Common myeloid progenitor, CD34-positive (primary cell): Measurements from ENCODE around the gene CDKL1.
"Not testable (repeated sequence)": the region's sequence is repeated elsewhere in the genome, so short reads cannot be mapped to it uniquely, and the experiment has no call there.

ENCODE experiments used
- CTCF ChIA-PET: fragments of 350-600 bp; sonication (Branson Sonifier 250); formaldehyde crosslinking; loops from one replicate; lab custom pipeline; 2021; ENCODE audit warnings: antibody characterized with exemption; lab: Charles Lee
- POLR2A ChIA-PET: fragments of 350-600 bp; sonication (Branson Sonifier 250); formaldehyde crosslinking; loops from one replicate; lab custom pipeline; 2021; ENCODE audit warnings: antibody characterized with exemption; lab: Charles Lee
- DNase-seq, 3 donors: peaks; one replicate each; pipeline versions ENCODE4 v3.0.0 to v3.0.0-alpha.2; 2013
- H3K27ac ChIP-seq, 2 experiments: 1 replicate in 1 of 2; 2 replicates in 1 of 2; pipeline ENCODE4 v1.7.0; 2013; ENCODE audit warnings: inconsistent platforms in 2 of 2, low read length in 2 of 2, mild to moderate bottlenecking in 2 of 2, low read depth in 1 of 2, moderate library complexity in 1 of 2; ENCODE audit not compliant: severe bottlenecking in 2 of 2, insufficient read depth in 1 of 2, poor library complexity in 1 of 2
- H3K27me3 ChIP-seq, 5 experiments: replicated peaks in 2 of 5; 1 replicate in 3 of 5; 2 replicates in 2 of 5; pipeline versions ENCODE4 v1.6.1 to v1.7.0; 2013; ENCODE audit warnings: low read length in 4 of 5, mild to moderate bottlenecking in 2 of 5, moderate library complexity in 2 of 5, inconsistent platforms in 1 of 5; ENCODE audit not compliant: insufficient read depth in 5 of 5, control insufficient read depth in 4 of 5
- H3K36me3 ChIP-seq, 4 experiments: 1 replicate in 2 of 4; 2 replicates in 2 of 4; pipeline versions ENCODE4 v1.6.1 to v1.7.0; 2013; ENCODE audit warnings: low read length in 3 of 4, control low read depth in 1 of 4, mild to moderate bottlenecking in 1 of 4; ENCODE audit not compliant: control insufficient read depth in 4 of 4, insufficient read depth in 4 of 4
- H3K4me1 ChIP-seq, 4 experiments: 1 replicate in 3 of 4; 2 replicates in 1 of 4; pipeline versions ENCODE4 v1.6.1 to v1.7.1; 2013; ENCODE audit warnings: low read length in 3 of 4, mild to moderate bottlenecking in 3 of 4, control low read depth in 1 of 4, inconsistent platforms in 1 of 4, moderate library complexity in 1 of 4; ENCODE audit not compliant: control insufficient read depth in 4 of 4, insufficient read depth in 4 of 4; ENCODE audit errors: control extremely low read depth in 1 of 4
- H3K4me3 ChIP-seq, 7 experiments: 1 replicate in 4 of 7; 2 replicates in 3 of 7; pipeline versions ENCODE4 v1.5.1 to v1.7.0; 2013; ENCODE audit warnings: mild to moderate bottlenecking in 7 of 7, low read length in 6 of 7, moderate library complexity in 6 of 7, inconsistent platforms in 2 of 7, low read depth in 2 of 7, control low read depth in 1 of 7; ENCODE audit not compliant: insufficient read depth in 4 of 7, control insufficient read depth in 1 of 7; ENCODE audit errors: extremely low read depth in 1 of 7
- H3K9me3 ChIP-seq, 5 experiments: 1 replicate in 4 of 5; 2 replicates in 1 of 5; pipeline versions ENCODE4 v1.6.1 to v1.7.1; 2013; ENCODE audit warnings: low read length in 4 of 5, mild to moderate bottlenecking in 2 of 5, inconsistent platforms in 1 of 5, low read depth in 1 of 5, moderate library complexity in 1 of 5; ENCODE audit not compliant: control insufficient read depth in 4 of 5, insufficient read depth in 2 of 5; ENCODE audit errors: control extremely low read depth in 1 of 5
- WGBS: methylation state at CpG from one replicate; pipeline ENCODE4 v1.1.5; 2013; ENCODE audit not compliant: insufficient coverage; 5-methylcytosine and 5-hydroxymethylcytosine counted together

CDKL1 gene

GRCh38 chr14:50359631-50360030, 37.0 kb downstream of the CDKL1 start:
- Histone ChIP-seq H3K4me1 (peaks cover 7 to 20% (median 18%) of the 10 kb centered on the region in 4 experiments), H3K27me3 (no peaks in the 10 kb centered on the region), H3K36me3 (peaks cover 0 to 15% (median 2%) of the 10 kb centered on the region in 4 experiments), H3K9me3 (no peaks in the 10 kb centered on the region), H3K27ac (no peak overlapping the region), H3K4me3 (no peak overlapping the region)
- ChIA-PET POLR2A (no interaction called here), CTCF (interaction anchor here (0.7 to 1.1 kb wide), 5 partner anchors 9 to 260 kb away, joined by 3 to 5 read pairs (median 3); no protein-coding TSS in a partner anchor)
- no CpG with 5 or more reads among the region's 5 CpGs for WGBS
- DNase-seq = no peak

GRCh38 chr14:50357753-50358395, 38.8 kb downstream of the CDKL1 start:
- Histone ChIP-seq H3K4me3 (no peak overlapping the region), H3K27me3 (no peaks in the 10 kb centered on the region), H3K36me3 (peaks cover 0 to 15% (median 2%) of the 10 kb centered on the region in 4 experiments), H3K4me1 (peaks cover 0 to 3% (median 2%) of the 10 kb centered on the region in 4 experiments), H3K27ac (no peak overlapping the region), H3K9me3 (no peaks in the 10 kb centered on the region)
- CTCF ChIA-PET = interaction anchor here (0.7 to 0.9 kb wide), 2 partner anchors 20 to 416 kb away, joined by 3 read pairs; no protein-coding TSS in a partner anchor
- 100% methylated on average over 4 of the region's 4 CpGs for WGBS
- POLR2A ChIA-PET = no interaction called here
- no peak for DNase-seq

- DNase-seq = no peak
- POLR2A ChIA-PET = no interaction called here
- Histone ChIP-seq H3K4me1 (no peaks in the 10 kb centered on the region), H3K27ac (no peak overlapping the region), H3K36me3 (peaks cover 0 to 15% (median 2%) of the 10 kb centered on the region in 4 experiments), H3K27me3 (no peaks in the 10 kb centered on the region), H3K4me3 (no peak overlapping the region), H3K9me3 (no peaks in the 10 kb centered on the region)
- WGBS = 90% methylated on average over 4 of the region's 6 CpGs
- CTCF ChIA-PET = interaction anchor here (0.7 to 1.1 kb wide), 2 partner anchors 18 to 417 kb away, joined by 3 read pairs; no protein-coding TSS in a partner anchor
These were observed 39.6 kb downstream of the CDKL1 start for GRCh38 chr14:50357124-50357523.

- not testable (repeated sequence) for H3K4me3 ChIP-seq, H3K4me1 ChIP-seq, H3K27me3 ChIP-seq, DNase-seq, H3K9me3 ChIP-seq, H3K27ac ChIP-seq
- H3K36me3 ChIP-seq = peaks cover 0 to 15% (median 2%) of the 10 kb centered on the region in 4 experiments
- ChIA-PET CTCF (interaction anchor here (0.6 to 1.1 kb wide), 3 partner anchors 18 to 415 kb away, joined by 3 to 4 read pairs (median 3); no protein-coding TSS in a partner anchor), POLR2A (interaction anchor here (0.6 kb wide), 1 partner anchor 243 kb away, joined by 3 read pairs; no protein-coding TSS in a partner anchor)
- no CpG with 5 or more reads among the region's 3 CpGs for WGBS
These were observed 40.4 kb downstream of the CDKL1 start for GRCh38 chr14:50356283-50356682.

- H3K27ac ChIP-seq = no peak overlapping the region
- POLR2A ChIA-PET = no interaction called here
- 75% methylated on average over 1 of the region's 1 CpG for WGBS
These were observed 41.0 kb downstream of the CDKL1 start for GRCh38 chr14:50355692-50356091.

GRCh38 chr14:50354527-50354926, 42.2 kb downstream of the CDKL1 start:
- peaks cover 0 to 7% (median 3%) of the 10 kb centered on the region in 4 experiments for H3K4me1 ChIP-seq
- H3K9me3 ChIP-seq = no peaks in the 10 kb centered on the region
- no peak overlapping the region for H3K27ac ChIP-seq
- DNase-seq = no peak
- no peaks in the 10 kb centered on the region for H3K27me3 ChIP-seq
- ChIA-PET POLR2A (no interaction called here), CTCF (no interaction called here)
- no CpG with 5 or more reads among the region's 1 CpG for WGBS
- H3K4me3 ChIP-seq = no peak overlapping the region
- peaks cover 0 to 12% (median 2%) of the 10 kb centered on the region in 4 experiments for H3K36me3 ChIP-seq

More at GRCh38 chr14:50355692-50356091, 41.0 kb downstream of the CDKL1 start:
- Histone ChIP-seq H3K4me1 (peaks cover 0 to 7% (median 3%) of the 10 kb centered on the region in 4 experiments), H3K27me3 (no peaks in the 10 kb centered on the region), H3K9me3 (no peaks in the 10 kb centered on the region), H3K4me3 (no peak overlapping the region), H3K36me3 (peaks cover 0 to 12% (median 2%) of the 10 kb centered on the region in 4 experiments)
- CTCF ChIA-PET = interaction anchor here (0.6 to 1.1 kb wide), 4 partner anchors 11 to 416 kb away, joined by 3 to 4 read pairs (median 3); no protein-coding TSS in a partner anchor
- no peak for DNase-seq

- no peaks in the 10 kb centered on the region for H3K9me3 ChIP-seq
- ChIA-PET CTCF (no interaction called here), POLR2A (no interaction called here)
These were observed 43.6 kb downstream of the CDKL1 start for GRCh38 chr14:50353126-50353525.

More at GRCh38 chr14:50353126-50353525, 43.6 kb downstream of the CDKL1 start:
- H3K27me3 ChIP-seq = no peaks in the 10 kb centered on the region
- no peak overlapping the region for H3K27ac ChIP-seq
- DNase-seq = no peak
- peaks cover 0 to 6% (median 2%) of the 10 kb centered on the region in 4 experiments for H3K36me3 ChIP-seq
- 100% methylated on average over 1 of the region's 4 CpGs for WGBS
- H3K4me1 ChIP-seq = peaks cover 0 to 7% (median 4%) of the 10 kb centered on the region in 4 experiments
- no peak overlapping the region for H3K4me3 ChIP-seq
